Measurements from ENCODE around the gene STARD7.

Gene STARD7

DNA sequence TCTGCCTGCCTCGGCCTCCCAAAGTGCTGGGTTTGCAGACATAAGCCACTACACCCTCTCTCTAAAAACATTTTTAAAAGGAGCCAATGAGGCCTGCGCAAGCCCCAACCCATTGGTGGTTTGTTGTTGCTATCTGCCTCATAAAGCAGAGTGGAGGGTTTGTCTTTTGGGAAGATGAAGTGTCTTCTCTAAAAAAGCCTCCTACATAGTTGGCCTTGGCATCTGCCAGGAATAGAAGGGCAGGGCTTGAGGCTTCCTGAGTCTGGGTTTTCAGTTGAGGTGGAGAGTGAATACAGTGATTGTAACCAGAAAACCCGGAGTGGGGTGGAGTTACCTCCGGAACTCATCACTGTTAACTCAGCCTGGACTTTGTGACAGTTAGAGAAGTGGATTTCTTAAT, 5.9 kb upstream of the STARD7 start:
- POLR2A ChIA-PET, result no interaction called here
- no peak for DNase-seq (ENCODE audit: extremely low spot score)
- CTCF ChIA-PET, result no interaction called here
- TF ChIP-seq FOXM1 (IDR thresholded peaks at IDR 0.05; ENCODE audit: borderline replicate concordance) (no peak), FOXA1 (IDR thresholded peaks at IDR 0.05) (no peak), CTBP1 (IDR thresholded peaks at IDR 0.05; ENCODE audit: borderline replicate concordance) (no peak), FOXK2 (IDR thresholded peaks at IDR 0.05) (no peak)

DNA sequence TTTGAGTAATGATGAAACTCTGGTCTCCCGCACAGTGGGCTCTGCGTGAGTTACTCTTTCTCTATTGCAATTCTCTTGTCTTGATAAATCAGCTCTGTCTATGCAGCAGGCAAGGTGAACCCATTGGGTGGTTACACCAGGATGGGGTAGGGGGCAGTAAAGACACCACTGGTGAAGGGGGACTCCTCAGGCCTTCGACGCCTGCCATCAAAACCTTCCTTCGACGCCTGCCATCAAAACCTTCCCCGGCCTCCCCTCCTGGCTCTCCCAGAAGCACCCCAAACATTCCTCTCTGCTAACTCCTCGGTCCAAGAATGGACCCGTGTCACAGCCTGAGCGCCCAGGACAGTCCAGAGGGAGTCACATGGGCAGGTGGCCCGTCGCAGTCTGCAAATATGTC, 4.8 kb upstream of the STARD7 start:
- ChIA-PET POLR2A (interaction anchor here (1.1 kb wide), 1 partner anchor 47 kb away, joined by 3 read pairs; no protein-coding TSS in a partner anchor), CTCF (interaction anchor here (0.6 kb wide), 1 partner anchor 14 kb away, joined by 4 read pairs; no protein-coding TSS in a partner anchor)
- DNase-seq (ENCODE audit: extremely low spot score), result no peak
- TF ChIP-seq ARNT (IDR thresholded peaks at IDR 0.05) (no peak), SP1 (IDR thresholded peaks at IDR 0.05) (no peak), L3MBTL2 (conservative IDR thresholded peaks at IDR 0.05) (peak; percentile 35; the same call in 1 of the 2 replicates)

DNA sequence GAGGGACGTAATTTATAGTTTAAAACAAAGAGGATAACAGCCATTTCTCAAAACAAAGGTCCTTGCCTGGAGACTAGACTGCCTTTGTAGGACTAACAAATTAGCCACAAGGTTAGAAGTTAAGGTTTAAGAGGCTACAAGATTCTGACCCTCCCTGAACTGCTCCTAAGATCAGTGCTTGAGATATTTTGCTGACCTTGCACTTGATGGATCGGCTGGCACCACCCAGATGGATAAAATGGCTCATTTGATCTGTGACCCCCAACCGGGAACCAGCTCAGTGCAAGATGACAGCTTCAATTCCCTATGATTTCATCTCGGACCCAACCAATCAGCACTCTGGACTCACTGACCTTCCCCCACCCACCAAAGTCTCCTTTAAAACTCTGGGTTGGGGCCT, 3.7 kb upstream of the STARD7 start:
- ChIA-PET CTCF (no interaction called here), POLR2A (no interaction called here)
- DNase-seq (ENCODE audit: extremely low spot score), result no peak
- TF ChIP-seq L3MBTL2 (conservative IDR thresholded peaks at IDR 0.05) (no peak), CTBP1 (IDR thresholded peaks at IDR 0.05; ENCODE audit: borderline replicate concordance) (no peak), BHLHE40 (IDR thresholded peaks at IDR 0.05; ENCODE audit: borderline replicate concordance) (no peak), TARDBP (IDR thresholded peaks at IDR 0.05) (no peak), SP1 (IDR thresholded peaks at IDR 0.05) (no peak), FOXM1 (IDR thresholded peaks at IDR 0.05; ENCODE audit: borderline replicate concordance) (no peak)

- ChIA-PET POLR2A (interaction anchor here (1.1 to 2.7 kb wide), 10 partner anchors 9 to 199 kb away, joined by 3 to 37 read pairs (median 8); partner anchors contain the start of genes ADRA2B, ASTL, CIAO1 and NCAPH), CTCF (no interaction called here)
- TF ChIP-seq ELF4 (IDR thresholded peaks at IDR 0.05) (no peak), PKNOX1 (IDR thresholded peaks at IDR 0.05) (no peak), ARNT (IDR thresholded peaks at IDR 0.05) (no peak), L3MBTL2 (conservative IDR thresholded peaks at IDR 0.05) (no peak), CTBP1 (IDR thresholded peaks at IDR 0.05; ENCODE audit: borderline replicate concordance) (no peak), SUZ12 (IDR thresholded peaks at IDR 0.05) (no peak), LEF1 (IDR thresholded peaks at IDR 0.05; ENCODE audit: borderline replicate concordance) (no peak), NFRKB (IDR thresholded peaks at IDR 0.05) (no peak), ZNF384 (IDR thresholded peaks at IDR 0.05) (no peak), TARDBP (IDR thresholded peaks at IDR 0.05) (no peak), FOXM1 (IDR thresholded peaks at IDR 0.05; ENCODE audit: borderline replicate concordance) (no peak), FOXA1 (IDR thresholded peaks at IDR 0.05) (no peak)
- DNase-seq (ENCODE audit: extremely low spot score), result no peak
These were observed 1.1 kb upstream of the STARD7 start for GRCh38 chr2:96209729-96210085.

DNA sequence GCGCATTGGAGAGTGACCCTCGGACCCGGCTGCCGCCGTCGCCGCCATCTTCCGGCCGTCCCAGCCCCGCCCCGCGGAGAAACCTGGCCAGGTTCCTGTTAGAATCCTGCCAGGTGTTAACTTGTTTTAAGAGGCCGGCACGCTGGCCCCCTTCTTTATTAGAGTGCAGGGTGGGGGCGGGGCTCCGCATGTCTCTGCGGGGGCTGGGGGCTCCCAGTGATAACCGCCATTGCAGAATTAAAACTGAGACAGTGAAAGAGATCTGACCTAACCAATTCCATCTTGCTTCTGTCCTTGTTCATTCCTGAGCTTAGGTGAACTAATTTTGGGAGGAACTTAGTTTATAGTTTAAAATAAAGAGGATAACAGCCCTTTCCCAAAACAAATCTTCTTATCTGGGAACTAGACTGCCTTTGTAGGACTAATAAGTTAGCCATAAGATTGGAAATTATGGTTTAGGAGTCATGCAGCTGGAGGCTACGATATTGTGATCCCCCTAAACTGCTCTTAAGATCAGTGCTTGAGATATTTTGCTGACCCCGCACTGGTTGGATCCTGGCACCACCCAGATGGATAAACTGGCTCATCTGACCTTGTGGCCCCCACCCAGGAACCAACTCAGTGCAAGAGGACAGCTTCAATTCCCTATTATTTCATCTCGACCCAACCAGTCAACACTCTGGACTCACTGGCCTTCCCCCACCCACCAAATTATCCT, 543 bp upstream of the STARD7 start:
- no peak for DNase-seq (ENCODE audit: extremely low spot score)
- TF ChIP-seq SP1 (IDR thresholded peaks at IDR 0.05) (no peak), FOXK2 (IDR thresholded peaks at IDR 0.05) (no peak), L3MBTL2 (conservative IDR thresholded peaks at IDR 0.05) (no peak; the same call in 1 of the 2 replicates), HDGF (IDR thresholded peaks at IDR 0.05; ENCODE audit: borderline replicate concordance) (no peak), NFRKB (IDR thresholded peaks at IDR 0.05) (no peak), BHLHE40 (IDR thresholded peaks at IDR 0.05; ENCODE audit: borderline replicate concordance) (no peak), TARDBP (IDR thresholded peaks at IDR 0.05) (no peak), PKNOX1 (IDR thresholded peaks at IDR 0.05) (no peak), CTBP1 (IDR thresholded peaks at IDR 0.05; ENCODE audit: borderline replicate concordance) (no peak), SUZ12 (IDR thresholded peaks at IDR 0.05) (no peak), FOXA1 (IDR thresholded peaks at IDR 0.05) (no peak), ZNF384 (IDR thresholded peaks at IDR 0.05) (no peak), ARNT (IDR thresholded peaks at IDR 0.05) (no peak)
- CTCF ChIA-PET, result interaction anchor here (0.8 to 1.1 kb wide), 2 partner anchors 50 to 217 kb away, joined by 3 to 5 read pairs; no protein-coding TSS in a partner anchor
- POLR2A ChIA-PET, result interaction anchor here (1.1 to 2.7 kb wide), 28 partner anchors 9 to 218 kb away, joined by 3 to 37 read pairs (median 6); partner anchors contain the start of genes ADRA2B, ANKRD36C, ASTL and CIAO1

GRCh38 chr2:96207774-96208142, 869 bp downstream of the STARD7 start:
- CTCF ChIA-PET, result no interaction called here
- TF ChIP-seq ELF4 (IDR thresholded peaks at IDR 0.05) (no peak), FOXK2 (IDR thresholded peaks at IDR 0.05) (no peak), SP1 (IDR thresholded peaks at IDR 0.05) (no peak), HDGF (IDR thresholded peaks at IDR 0.05; ENCODE audit: borderline replicate concordance) (no peak), BHLHE40 (IDR thresholded peaks at IDR 0.05; ENCODE audit: borderline replicate concordance) (no peak), ZNF384 (IDR thresholded peaks at IDR 0.05) (no peak), ARNT (IDR thresholded peaks at IDR 0.05) (no peak), LEF1 (IDR thresholded peaks at IDR 0.05; ENCODE audit: borderline replicate concordance) (no peak), NFRKB (IDR thresholded peaks at IDR 0.05) (no peak), SUZ12 (IDR thresholded peaks at IDR 0.05) (no peak), L3MBTL2 (conservative IDR thresholded peaks at IDR 0.05) (no peak; the same call in 1 of the 2 replicates), PKNOX1 (IDR thresholded peaks at IDR 0.05) (no peak), CTBP1 (IDR thresholded peaks at IDR 0.05; ENCODE audit: borderline replicate concordance) (no peak), FOXM1 (IDR thresholded peaks at IDR 0.05; ENCODE audit: borderline replicate concordance) (no peak), FOXA1 (IDR thresholded peaks at IDR 0.05) (no peak), TARDBP (IDR thresholded peaks at IDR 0.05) (no peak)
- POLR2A ChIA-PET, result interaction anchor here (0.6 to 2.2 kb wide), 32 partner anchors 10 to 412 kb away, joined by 3 to 37 read pairs (median 5); partner anchors contain the start of genes ADRA2B, ANKRD36C, ASTL and CIAO1
- no peak for DNase-seq (ENCODE audit: extremely low spot score)
